GM21576 (cell line): Measurements from ENCODE around the gene STOX2.

ENCODE experiments used
- ATAC-seq: cut with Tn5 transposase; IDR thresholded peaks from one replicate; pipeline ENCODE4 v1.9.1; 2021; ENCODE audit warnings: mild to moderate bottlenecking, moderate library complexity; ENCODE audit not compliant: unreplicated experiment

STOX2 gene

GRCh38 chr4:183889190-183889589, 15.9 kb upstream of the STOX2 start:
- no peak for ATAC-seq

GRCh38 chr4:183897193-183897592, 7.9 kb upstream of the STOX2 start:
- no peak for ATAC-seq

- ATAC-seq, result no peak
Observed at GRCh38 chr4:183898456-183898855, 6.7 kb upstream of the STOX2 start.

DNA sequence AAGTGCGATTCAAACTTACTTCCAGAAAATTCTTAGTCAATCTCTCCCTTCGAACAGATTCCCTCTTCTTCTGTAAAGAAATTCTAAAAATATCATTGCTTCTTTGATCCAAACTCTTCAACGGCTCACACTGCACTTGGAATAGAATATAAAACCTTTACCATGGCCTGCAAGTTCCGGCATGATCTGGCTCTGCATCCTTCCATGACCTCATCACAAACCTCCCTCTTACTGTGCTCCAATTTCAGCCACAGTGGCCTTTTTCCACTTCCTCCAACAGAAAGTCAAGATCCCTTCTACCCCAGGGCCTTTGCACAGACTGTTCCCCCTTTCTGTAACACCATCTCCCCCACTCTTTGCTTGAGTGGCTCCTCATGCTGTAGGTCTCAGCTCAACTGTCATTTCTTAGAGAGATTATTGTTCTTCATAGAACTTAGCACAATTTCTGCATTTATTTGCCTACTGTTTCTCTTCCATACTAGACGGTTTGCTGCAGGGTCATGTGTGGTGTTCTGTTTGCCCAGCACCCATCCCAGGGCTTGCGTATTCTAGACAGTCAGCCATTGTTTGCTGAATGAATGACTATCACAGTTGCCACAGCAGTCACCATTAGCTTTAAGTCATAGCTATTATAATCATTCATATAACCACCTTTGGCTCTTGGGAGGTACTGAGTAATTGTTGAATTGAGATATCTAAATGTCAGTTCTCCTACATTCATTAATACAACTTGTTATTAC, 1.9 kb upstream of the STOX2 start:
- no peak for ATAC-seq

- no peak for ATAC-seq
Observed at GRCh38 chr4:183905593-183906488, 734 bp downstream of the STOX2 start.

- no peak for ATAC-seq
Observed at GRCh38 chr4:183906489-183906738, 1.3 kb downstream of the STOX2 start.

- no peak for ATAC-seq
Observed at GRCh38 chr4:183906739-183907651, 1.9 kb downstream of the STOX2 start.

DNA sequence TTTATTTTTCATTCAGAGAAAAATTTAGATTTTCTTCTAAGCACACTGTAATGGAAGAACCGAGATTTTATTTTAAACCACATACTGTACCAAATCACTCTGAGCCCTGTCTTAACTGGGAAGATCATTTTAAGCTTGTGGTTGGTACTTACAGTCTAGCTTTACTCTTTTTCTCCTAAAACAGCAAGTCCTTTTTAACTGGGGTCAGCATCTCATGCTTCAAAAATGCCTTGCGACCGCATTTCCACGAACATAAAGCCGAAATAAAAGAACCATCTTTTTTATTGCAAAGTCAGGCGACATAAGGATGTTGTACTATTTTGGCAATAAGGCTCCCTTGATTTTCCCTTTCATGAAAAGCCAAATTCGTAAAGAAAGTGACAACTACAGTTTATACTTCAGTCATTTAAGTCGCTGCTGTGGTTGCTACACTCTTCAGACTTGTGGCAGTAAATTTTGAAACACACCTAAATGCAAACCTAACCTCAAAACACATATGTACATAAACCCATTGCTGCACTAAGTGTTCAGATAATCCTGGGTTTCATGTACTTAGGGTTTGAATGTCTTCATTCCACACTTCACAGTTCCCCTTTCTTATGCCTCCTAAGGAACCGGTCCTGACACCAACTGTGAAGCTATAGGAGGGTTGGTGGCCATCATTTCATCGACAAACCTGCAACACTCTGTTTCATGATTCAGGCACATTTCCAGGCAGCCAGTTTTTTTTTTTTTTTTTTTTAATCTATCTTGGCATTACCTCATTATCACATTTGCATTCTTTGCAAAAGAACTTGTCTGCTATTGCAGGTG, 3.0 kb downstream of the STOX2 start:
- no peak for ATAC-seq

DNA sequence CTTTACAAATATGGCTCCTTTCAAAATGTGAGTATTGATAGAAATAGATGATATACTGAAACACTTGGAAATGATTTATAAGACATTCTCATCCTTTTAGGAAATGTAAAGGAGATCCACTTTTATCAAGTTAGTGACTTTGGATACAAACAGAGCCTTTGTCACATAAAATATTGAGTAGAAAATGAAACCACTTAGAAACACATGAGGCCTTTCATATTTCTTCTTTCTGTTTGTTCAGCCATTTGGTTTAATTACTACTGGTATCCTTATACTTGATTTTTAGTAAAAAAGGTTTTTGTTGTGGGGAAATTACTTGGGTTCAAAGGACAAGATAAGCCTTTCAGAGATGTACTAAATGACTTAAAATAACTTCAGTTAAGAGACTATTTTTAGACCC, 4.1 kb downstream of the STOX2 start:
- ATAC-seq, result no peak

- ATAC-seq, result no peak
Observed at GRCh38 chr4:183909801-183910200, 4.7 kb downstream of the STOX2 start.

GRCh38 chr4:183912585-183912984, 7.5 kb downstream of the STOX2 start:
- ATAC-seq, result no peak

GRCh38 chr4:183915976-183916375, 10.9 kb downstream of the STOX2 start:
- ATAC-seq, result no peak

- no peak for ATAC-seq
Observed at GRCh38 chr4:183918696-183919095, 13.6 kb downstream of the STOX2 start.

DNA sequence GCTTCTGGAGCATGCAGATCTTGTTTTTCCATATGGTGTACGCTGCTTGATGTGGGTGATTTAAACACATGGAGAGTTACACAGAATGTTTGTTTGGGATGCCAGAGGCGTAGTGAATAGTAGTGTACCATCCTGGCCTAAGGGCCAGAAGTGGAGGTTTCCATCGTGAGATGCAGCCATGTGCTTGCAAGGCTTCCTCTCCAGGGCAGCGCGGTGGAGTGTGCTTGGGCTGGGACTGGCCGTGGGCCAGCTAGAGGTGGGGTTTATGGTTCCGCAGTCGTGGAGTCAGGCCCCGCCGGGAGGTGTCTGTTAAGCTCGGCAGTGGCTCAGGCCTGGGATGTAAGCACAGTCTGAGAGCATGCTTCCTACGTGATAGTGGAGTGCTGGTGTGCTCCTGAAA, 14.0 kb downstream of the STOX2 start:
- no peak for ATAC-seq

GRCh38 chr4:183920512-183920911, 15.4 kb downstream of the STOX2 start:
- no peak for ATAC-seq

DNA sequence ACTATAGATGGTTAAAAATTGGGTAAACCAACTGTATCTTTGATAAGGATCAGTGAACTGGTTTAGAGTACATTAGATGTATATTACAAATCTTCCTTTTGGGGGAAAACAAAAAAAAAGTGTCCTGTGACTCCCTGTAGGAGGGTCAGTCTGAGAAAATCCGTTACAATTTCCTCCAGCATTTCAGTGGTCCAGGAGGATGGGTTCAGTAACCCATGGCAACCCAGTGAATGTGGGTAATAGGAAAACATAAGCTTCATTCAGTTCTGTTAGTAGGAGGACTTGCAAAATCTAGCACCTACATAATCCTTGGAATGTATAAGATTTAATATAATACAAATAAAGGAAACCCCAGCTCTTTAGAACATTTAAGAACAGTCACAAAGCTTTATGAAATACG, 16.2 kb downstream of the STOX2 start:
- no peak for ATAC-seq

GRCh38 chr4:183924362-183925044, 19.4 kb downstream of the STOX2 start:
- ATAC-seq, result no peak

GRCh38 chr4:183926950-183927349, 21.8 kb downstream of the STOX2 start:
- no peak for ATAC-seq

DNA sequence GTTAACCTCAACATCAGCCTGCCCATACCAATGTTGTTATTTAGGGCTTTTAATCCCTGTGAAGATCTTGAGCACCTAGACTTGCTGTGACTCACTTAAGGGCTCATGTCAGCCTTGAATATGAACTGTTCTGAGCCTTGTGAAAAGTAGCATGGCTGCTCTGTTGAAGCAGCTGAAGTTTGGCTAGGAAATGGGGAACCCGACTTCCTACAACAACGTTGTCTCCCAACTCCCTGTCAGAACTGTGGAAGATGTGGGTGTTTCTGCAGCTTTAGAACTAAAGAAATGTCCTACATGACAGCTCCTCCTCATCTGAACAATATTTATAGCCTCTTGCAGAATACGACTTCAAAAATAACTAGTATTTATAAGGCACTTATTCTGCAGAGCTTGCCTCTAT, 27.5 kb downstream of the STOX2 start:
- no peak for ATAC-seq

DNA sequence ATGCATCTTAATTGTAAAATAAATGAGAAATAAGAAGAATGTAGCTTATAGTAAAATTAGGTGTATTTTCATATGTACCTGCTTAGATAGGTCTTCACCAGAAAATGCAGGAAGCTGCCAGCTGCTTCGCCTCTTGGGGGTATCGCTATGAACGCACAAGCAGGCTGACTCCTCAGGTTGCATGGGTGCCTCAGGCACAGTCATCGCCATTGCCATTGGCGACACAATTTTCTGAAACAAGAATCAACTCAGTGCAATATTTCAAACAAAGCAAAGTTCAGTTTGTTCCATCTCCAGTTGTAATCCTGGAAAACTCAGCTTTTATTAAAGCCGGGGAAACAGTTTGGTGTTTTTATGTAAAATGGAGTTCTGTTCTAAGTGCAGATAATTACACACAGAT, 29.7 kb downstream of the STOX2 start:
- no peak for ATAC-seq
